AG09319 (cell line): ENCODE measurements around the gene CA5A.

ENCODE experiments used
- DNase-seq: peaks from one replicate; pipeline ENCODE4 v3.0.0-alpha.2; 2010; ENCODE audit warnings: low read depth; ENCODE audit errors: extremely low read depth
- TF ChIP-seq, protein P1 (sequence below): IDR thresholded peaks from 2 replicates; pipeline ENCODE4 v1.5.1; 2011; ENCODE audit warnings: low read depth, mild to moderate bottlenecking, inconsistent platforms, low read length, moderate library complexity

Gene CA5A

DNA sequence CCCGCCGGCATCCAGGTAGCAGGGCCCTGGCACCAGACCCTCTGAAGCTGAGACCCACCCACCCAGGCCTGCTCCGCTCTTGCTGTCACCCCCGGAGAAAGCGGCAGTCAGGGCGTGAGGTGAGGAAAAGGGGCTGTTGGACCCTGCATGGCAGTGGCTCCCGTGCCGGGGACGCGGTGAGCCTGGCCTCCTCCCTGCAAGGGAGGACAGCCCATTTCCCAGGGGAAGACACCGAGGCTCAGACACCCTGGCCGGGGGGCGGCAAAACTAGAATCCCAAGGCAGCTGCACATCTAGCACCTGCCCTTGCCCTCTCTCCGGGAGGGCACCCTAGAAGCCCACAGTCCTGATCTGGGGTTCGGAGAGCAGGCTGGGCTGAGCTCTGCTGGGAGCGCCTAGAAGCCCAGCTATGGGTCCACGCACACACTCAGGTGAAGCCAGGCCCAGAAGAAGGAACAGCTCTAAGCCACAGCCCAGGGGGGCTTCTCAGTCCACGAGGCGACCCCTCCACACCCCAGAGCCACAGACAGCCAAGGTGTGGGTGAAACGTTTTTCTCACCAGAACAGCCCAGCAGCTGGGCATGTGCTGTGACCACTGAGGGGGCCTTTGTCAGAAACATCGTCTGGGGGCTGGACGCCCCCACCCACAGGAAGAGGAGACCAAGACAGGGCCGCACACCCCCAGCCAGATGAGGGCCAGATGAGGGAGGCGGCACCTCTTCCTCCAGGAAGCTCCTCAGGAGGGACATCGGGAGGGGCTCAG lies 89.4 kb downstream of the CA5A start:
- no peak for DNase-seq
- TF ChIP-seq, protein P1, sequence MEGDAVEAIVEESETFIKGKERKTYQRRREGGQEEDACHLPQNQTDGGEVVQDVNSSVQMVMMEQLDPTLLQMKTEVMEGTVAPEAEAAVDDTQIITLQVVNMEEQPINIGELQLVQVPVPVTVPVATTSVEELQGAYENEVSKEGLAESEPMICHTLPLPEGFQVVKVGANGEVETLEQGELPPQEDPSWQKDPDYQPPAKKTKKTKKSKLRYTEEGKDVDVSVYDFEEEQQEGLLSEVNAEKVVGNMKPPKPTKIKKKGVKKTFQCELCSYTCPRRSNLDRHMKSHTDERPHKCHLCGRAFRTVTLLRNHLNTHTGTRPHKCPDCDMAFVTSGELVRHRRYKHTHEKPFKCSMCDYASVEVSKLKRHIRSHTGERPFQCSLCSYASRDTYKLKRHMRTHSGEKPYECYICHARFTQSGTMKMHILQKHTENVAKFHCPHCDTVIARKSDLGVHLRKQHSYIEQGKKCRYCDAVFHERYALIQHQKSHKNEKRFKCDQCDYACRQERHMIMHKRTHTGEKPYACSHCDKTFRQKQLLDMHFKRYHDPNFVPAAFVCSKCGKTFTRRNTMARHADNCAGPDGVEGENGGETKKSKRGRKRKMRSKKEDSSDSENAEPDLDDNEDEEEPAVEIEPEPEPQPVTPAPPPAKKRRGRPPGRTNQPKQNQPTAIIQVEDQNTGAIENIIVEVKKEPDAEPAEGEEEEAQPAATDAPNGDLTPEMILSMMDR = no peak

DNA sequence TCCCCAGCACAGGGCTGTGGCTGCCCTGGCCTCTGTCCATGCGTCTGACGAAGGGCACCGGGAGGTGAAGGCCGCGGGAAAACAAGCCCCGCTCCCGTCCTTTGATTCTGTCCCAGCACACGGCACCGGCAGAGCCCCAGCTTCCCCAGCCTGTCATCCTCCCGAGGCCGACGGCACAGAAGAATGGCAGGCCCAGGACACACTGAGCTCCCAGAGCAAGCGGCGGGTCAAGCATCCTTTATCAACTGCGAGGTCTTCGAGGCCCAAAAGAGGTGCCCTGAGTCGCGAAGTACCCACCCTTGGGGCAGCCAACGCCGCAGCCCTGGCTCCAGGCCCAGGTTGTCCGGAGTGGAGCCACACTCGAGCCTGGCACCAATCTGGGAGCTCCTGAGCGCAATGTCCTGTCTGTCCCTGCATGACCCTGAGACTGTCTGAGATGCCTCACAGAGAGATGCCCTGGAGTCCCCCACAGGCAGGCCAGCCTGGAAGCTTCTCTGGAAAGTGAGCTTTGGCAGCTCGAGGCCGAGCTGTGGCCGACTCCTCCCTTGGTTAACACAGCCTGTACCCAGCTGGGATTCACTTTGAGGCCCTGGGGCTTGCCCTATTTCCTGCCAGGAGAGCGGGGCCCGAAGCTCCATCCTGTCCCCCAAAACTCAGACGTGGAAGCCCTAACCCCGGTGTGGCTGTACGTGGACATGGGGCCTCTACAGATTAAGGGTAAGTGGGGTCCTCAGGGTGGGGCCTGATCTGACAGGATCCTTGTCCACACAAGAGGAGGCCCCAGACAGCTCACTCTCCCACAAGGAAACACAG lies 90.3 kb downstream of the CA5A start:
- TF ChIP-seq, protein P1 = no peak
- no peak for DNase-seq

DNA sequence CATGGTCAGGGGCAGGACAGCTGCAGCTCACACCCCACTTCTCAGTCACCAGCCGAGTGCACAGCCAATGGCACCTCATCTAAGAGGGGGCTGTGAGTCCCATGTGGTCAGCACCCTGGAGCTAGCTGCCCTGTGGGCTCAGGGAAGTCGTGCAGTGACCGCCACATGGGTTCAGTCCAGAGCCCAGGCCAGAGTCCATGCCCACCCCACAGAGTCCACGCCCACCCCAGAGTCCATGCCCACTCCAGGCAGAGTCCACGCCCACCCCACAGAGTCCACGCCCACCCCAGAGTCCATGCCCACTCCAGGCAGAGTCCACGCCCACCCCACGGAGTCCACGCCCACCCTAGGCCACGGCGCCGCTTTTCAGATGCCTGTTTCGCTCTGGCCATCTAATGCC lies 91.1 kb downstream of the CA5A start:
- TF ChIP-seq, protein P1 = no peak
- DNase-seq = no peak

DNA sequence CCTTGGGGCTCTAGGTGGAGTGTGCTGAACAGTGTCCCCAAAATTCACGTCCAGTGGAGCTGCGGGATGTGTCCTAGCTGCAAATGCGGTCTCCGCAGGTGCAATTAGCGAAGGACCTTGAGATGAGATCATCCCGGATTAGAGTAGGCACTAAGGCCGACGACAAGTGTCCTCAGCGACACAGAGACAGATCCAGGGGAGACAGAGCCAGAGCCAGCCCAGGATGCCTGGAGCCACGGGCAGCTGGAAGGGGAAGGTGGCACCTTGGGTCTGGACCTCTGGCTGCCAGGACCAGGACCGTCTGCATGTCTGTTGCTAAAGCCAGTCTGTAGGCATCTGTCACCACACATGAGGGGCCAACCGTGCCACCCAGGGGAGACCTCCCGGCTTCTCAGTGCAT lies 91.5 kb downstream of the CA5A start:
- TF ChIP-seq, protein P1 = no peak
- DNase-seq = no peak

DNA sequence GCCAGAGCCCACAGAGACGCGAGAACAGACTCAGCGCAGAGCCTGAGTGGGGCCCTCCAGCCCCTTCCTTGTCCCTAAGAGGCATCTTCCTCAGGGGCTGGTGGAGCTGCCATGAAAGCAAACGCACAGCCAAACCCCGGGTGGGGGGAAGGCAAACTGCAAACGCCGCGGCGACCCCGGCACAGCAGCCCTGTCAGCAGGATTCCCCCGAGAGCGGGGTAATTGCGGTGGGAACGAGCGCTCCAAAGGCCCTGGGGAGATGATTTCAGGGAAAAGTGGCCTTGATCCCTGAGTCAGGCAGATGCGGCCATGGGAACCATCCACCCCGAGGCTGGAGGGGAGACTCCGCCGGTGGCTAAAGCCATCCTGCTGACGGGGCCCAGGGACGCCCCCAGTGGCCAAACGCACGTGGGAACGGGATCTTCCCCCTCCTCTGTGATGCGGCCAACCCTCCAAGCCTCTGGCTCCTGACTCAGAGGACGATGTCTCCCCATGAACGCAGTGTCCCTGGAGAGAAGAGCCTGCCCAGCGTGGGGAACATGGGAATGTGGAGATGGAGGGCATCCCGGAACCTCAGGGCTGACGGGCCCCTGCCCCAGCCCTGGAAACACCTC lies 92.1 kb downstream of the CA5A start:
- TF ChIP-seq, protein P1 = no peak
- no peak for DNase-seq

DNA sequence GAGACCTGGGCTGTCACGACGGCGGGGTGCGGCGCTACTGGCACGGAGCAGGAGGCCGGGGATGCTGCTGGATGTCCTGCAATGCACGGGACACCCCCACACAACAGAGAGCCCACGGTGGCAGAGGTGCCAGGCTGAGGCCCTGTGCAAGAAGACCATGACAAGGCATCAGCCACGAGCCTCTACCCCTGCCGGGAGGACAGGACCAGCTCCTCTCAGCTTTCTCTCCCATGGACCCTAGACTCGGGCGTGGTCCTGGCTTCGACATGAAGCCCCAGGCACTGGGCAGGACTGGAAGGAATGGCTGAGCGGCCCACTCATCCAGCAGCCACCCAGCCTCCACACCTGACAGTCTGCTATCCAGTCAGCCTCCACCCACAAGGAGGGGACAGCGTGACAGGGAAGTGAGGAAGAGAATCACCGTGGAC lies 92.6 kb downstream of the CA5A start:
- DNase-seq = no peak
- TF ChIP-seq, protein P1 = no peak

DNA sequence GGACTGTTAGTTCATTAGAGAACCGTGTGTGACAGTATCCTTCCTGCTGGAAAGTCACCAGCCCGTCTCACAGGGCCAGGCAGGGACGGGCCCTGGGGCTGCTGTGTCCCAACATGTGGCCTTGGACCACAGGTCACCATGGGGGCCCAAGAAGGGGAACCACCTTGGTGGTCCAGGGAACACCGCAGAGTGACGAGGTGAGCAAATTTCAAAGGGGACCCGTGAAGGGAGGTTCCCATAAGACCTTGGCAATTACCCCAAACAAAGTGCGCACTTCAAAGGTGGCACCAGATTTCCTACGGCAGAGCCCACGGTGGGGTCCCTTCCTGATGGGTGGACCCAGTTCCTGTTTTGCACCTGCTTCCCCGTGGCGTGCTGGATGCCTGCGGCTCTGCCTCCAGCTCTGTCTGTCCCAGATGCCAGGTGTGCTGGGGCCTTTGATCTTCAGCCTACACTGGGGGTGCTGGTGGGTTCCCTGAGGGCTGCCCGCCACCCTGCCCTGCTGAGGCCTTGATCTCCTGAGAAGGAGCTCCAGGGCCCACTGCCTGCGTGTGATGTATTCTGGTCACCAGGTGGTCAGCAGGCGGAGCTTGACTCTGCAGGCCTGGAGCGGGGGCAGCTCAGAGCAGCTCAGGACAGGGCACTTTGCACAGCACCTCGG lies 94.0 kb downstream of the CA5A start:
- no peak for DNase-seq
- TF ChIP-seq, protein P1 = no peak
